ENCODE measurements around the gene C10orf67. TPM values are rescaled to one million over a fixed set of nuclear protein-coding genes. Genes with fewer than 3 reads are reported as not detected.
"Not testable (repeated sequence)": the region's sequence is repeated elsewhere in the genome, so short reads cannot be mapped to it uniquely, and the experiment has no call there.

The C10orf67 gene
- total and polyA plus RNA-seq, 2 donors (not counting 1 experiment from before 2014, with no cell fraction given): not detected

DNA sequence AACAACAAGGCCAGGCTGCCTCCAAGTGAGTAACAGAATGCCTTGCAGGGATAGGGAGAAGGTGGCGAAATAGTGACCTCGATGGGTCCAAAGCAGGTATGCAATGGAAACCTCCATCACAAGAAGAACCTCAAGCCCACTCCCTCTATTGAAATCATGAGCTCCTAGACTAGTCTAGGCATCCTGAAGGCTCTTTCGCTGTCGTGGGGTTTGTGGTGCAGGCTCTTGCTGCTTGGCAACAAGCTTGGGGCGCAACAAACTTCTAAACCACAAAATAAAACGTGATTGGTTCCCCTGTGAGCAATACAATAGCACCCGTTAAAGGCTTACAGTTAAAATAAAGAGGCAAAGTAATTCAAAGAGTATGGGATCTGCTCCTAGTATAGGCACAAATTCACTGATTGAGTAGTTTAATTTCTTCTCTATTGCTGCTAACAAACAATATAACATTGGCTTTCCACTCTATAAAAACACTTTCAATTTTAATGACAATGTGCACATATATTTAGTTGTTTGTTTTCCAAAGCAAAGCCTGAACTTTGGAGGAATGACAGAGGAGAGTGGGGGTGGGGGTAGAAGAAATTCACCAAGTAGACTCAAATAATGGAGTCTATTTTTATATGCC is 64.1 kb downstream of the C10orf67 start:
- Histone ChIP-seq H3K36me3 (replicated peaks in 1 of 2; ENCODE audit: control extremely low read depth in 1 of 2, control insufficient read depth in 1 of 2, extremely low read depth in 1 of 2, insufficient read depth in 2 of 2, low read length in 1 of 2) (no peaks in the 10 kb centered on the region), H3K27me3 (replicated peaks in 1 of 4; ENCODE audit: control extremely low read depth in 1 of 4, control insufficient read depth in 3 of 4, insufficient read depth in 4 of 4, low read length in 3 of 4) (peaks cover 0 to 9% (median 3%) of the 10 kb centered on the region in 4 experiments), H3K4me2 (replicated peaks; ENCODE audit: low read depth, low read length, poor library complexity, severe bottlenecking) (no peak overlapping the region), H3K9ac (ENCODE audit: low read length) (no peak overlapping the region), H3K27ac (ENCODE audit: low read length in 2 of 2) (no peak overlapping the region), H3K79me2 (ENCODE audit: control insufficient read depth, insufficient read depth, low read length) (no peaks in the 10 kb centered on the region), H4K20me1 (ENCODE audit: control insufficient read depth, insufficient read depth, low read length, poor library complexity, severe bottlenecking) (no peaks in the 10 kb centered on the region), H2AFZ (ENCODE audit: insufficient read depth, low read depth, low read length, poor library complexity, severe bottlenecking) (no peak overlapping the region), H3K4me1 (ENCODE audit: control insufficient read depth in 2 of 2, insufficient read depth in 2 of 2, low read length in 2 of 2) (no peaks in the 10 kb centered on the region), H3K9me3 (ENCODE audit: control extremely low read depth in 1 of 3, control insufficient read depth in 2 of 3, insufficient read depth in 1 of 3, low read length in 2 of 3) (no peaks in the 10 kb centered on the region), H3K4me3 (ENCODE audit: control extremely low read depth in 1 of 5, extremely low read depth in 1 of 5, insufficient read depth in 1 of 5, low read depth in 2 of 5, low read length in 4 of 5) (no peak overlapping the region)
- Mint-ChIP-seq H3K9me3 (ENCODE audit: insufficient read depth) (no peaks in the 10 kb centered on the region), H3K4me3 (no peak overlapping the region), H3K27me3 (peaks cover 24% of the 10 kb centered on the region), H3K27ac (no peak overlapping the region), H3K4me1 (no peaks in the 10 kb centered on the region)
- no peak for TF ChIP-seq EZH2 (IDR thresholded peaks at IDR 0.05; ENCODE audit: borderline replicate concordance, insufficient read depth, low read depth, low read length, poor library complexity, severe bottlenecking)
- TF ChIP-seq, protein P1, sequence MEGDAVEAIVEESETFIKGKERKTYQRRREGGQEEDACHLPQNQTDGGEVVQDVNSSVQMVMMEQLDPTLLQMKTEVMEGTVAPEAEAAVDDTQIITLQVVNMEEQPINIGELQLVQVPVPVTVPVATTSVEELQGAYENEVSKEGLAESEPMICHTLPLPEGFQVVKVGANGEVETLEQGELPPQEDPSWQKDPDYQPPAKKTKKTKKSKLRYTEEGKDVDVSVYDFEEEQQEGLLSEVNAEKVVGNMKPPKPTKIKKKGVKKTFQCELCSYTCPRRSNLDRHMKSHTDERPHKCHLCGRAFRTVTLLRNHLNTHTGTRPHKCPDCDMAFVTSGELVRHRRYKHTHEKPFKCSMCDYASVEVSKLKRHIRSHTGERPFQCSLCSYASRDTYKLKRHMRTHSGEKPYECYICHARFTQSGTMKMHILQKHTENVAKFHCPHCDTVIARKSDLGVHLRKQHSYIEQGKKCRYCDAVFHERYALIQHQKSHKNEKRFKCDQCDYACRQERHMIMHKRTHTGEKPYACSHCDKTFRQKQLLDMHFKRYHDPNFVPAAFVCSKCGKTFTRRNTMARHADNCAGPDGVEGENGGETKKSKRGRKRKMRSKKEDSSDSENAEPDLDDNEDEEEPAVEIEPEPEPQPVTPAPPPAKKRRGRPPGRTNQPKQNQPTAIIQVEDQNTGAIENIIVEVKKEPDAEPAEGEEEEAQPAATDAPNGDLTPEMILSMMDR (IDR thresholded peaks at IDR 0.05): no peak
- WGBS (ENCODE audit: insufficient coverage): 37% methylated on average over 4 of the region's 7 CpGs
- DNase-seq (no peak), ATAC-seq (ENCODE audit: low read depth) (no peak)
- POLR2A ChIA-PET: no interaction called here
- intact Hi-C loops (cut with micrococcal nuclease): no loop called here
- CTCF ChIA-PET: no interaction called here

DNA sequence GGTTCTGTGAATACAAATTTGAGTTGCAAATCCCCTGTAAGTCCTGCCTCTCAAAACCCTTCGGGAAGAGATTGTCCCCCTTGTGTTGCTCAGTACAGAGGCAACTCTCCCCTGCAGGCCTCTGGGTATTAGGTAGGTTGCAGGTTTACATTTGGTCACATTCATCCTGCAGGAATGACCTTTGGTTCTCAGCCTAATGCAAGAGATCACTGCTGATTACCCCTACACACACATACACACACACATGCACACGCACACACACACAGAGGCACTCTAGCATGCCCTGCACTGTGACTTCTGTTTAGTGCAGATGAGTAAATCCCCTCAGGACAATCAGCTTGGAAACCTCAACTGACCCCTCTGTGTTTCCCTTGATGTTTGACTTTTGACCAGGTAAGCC is 69.2 kb downstream of the C10orf67 start:
- ATAC-seq (ENCODE audit: low read depth) (no peak), DNase-seq (no peak)
- CTCF ChIA-PET: no interaction called here
- peaks cover 0 to 7% (median 1%) of the 10 kb centered on the region in 4 experiments for H3K27me3 ChIP-seq (replicated peaks in 1 of 4; ENCODE audit: control extremely low read depth in 1 of 4, control insufficient read depth in 3 of 4, insufficient read depth in 4 of 4, low read length in 3 of 4)
- no peaks in the 10 kb centered on the region for H3K36me3 ChIP-seq (replicated peaks in 1 of 2; ENCODE audit: control extremely low read depth in 1 of 2, control insufficient read depth in 1 of 2, extremely low read depth in 1 of 2, insufficient read depth in 2 of 2, low read length in 1 of 2)
- POLR2A ChIA-PET: no interaction called here
- WGBS (ENCODE audit: insufficient coverage): 80% methylated on average over 1 of the region's 2 CpGs
- no peak overlapping the region for H3K27ac ChIP-seq (ENCODE audit: low read length in 2 of 2)
- no peak overlapping the region for H2AFZ ChIP-seq (ENCODE audit: insufficient read depth, low read depth, low read length, poor library complexity, severe bottlenecking)
- H3K9me3 Mint-ChIP-seq (ENCODE audit: insufficient read depth): peaks cover 2% of the 10 kb centered on the region
- H3K27ac Mint-ChIP-seq: no peak overlapping the region
- TF ChIP-seq, protein P1 (IDR thresholded peaks at IDR 0.05): no peak
- no peak for TF ChIP-seq EZH2 (IDR thresholded peaks at IDR 0.05; ENCODE audit: borderline replicate concordance, insufficient read depth, low read depth, low read length, poor library complexity, severe bottlenecking)
- H3K4me1 ChIP-seq (ENCODE audit: control insufficient read depth in 2 of 2, insufficient read depth in 2 of 2, low read length in 2 of 2): no peaks in the 10 kb centered on the region
- H3K9me3 ChIP-seq (ENCODE audit: control extremely low read depth in 1 of 3, control insufficient read depth in 2 of 3, insufficient read depth in 1 of 3, low read length in 2 of 3): peaks cover 0 to 12% (median 2%) of the 10 kb centered on the region in 3 donors
- H3K4me3 Mint-ChIP-seq: no peak overlapping the region
- intact Hi-C loops (cut with micrococcal nuclease): no loop called here
- H3K4me1 Mint-ChIP-seq: no peaks in the 10 kb centered on the region
- H3K4me2 ChIP-seq (replicated peaks; ENCODE audit: low read depth, low read length, poor library complexity, severe bottlenecking): no peak overlapping the region
- no peak overlapping the region for H3K9ac ChIP-seq (ENCODE audit: low read length)
- H3K27me3 Mint-ChIP-seq: peaks cover 14% of the 10 kb centered on the region
- no peaks in the 10 kb centered on the region for H3K79me2 ChIP-seq (ENCODE audit: control insufficient read depth, insufficient read depth, low read length)
- no peaks in the 10 kb centered on the region for H4K20me1 ChIP-seq (ENCODE audit: control insufficient read depth, insufficient read depth, low read length, poor library complexity, severe bottlenecking)
- H3K4me3 ChIP-seq (ENCODE audit: control extremely low read depth in 1 of 5, extremely low read depth in 1 of 5, insufficient read depth in 1 of 5, low read depth in 2 of 5, low read length in 4 of 5): no peak overlapping the region

GRCh38 chr10:23274179-23274578 is 70.4 kb downstream of the C10orf67 start:
- H3K4me1 Mint-ChIP-seq; DNase-seq; H3K36me3 ChIP-seq (replicated peaks in 1 of 2; ENCODE audit: control extremely low read depth in 1 of 2, control insufficient read depth in 1 of 2, extremely low read depth in 1 of 2, insufficient read depth in 2 of 2, low read length in 1 of 2); H3K9me3 Mint-ChIP-seq (ENCODE audit: insufficient read depth); intact Hi-C loops (cut with micrococcal nuclease); POLR2A ChIA-PET; H2AFZ ChIP-seq (ENCODE audit: insufficient read depth, low read depth, low read length, poor library complexity, severe bottlenecking); H3K4me2 ChIP-seq (replicated peaks; ENCODE audit: low read depth, low read length, poor library complexity, severe bottlenecking); H3K27ac ChIP-seq (ENCODE audit: low read length in 2 of 2); H3K27ac Mint-ChIP-seq; H3K9ac ChIP-seq (ENCODE audit: low read length); H3K4me3 Mint-ChIP-seq; H3K4me1 ChIP-seq (ENCODE audit: control insufficient read depth in 2 of 2, insufficient read depth in 2 of 2, low read length in 2 of 2); H4K20me1 ChIP-seq (ENCODE audit: control insufficient read depth, insufficient read depth, low read length, poor library complexity, severe bottlenecking); H3K79me2 ChIP-seq (ENCODE audit: control insufficient read depth, insufficient read depth, low read length); H3K4me3 ChIP-seq (ENCODE audit: control extremely low read depth in 1 of 5, extremely low read depth in 1 of 5, insufficient read depth in 1 of 5, low read depth in 2 of 5, low read length in 4 of 5); H3K27me3 ChIP-seq (replicated peaks in 1 of 4; ENCODE audit: control extremely low read depth in 1 of 4, control insufficient read depth in 3 of 4, insufficient read depth in 4 of 4, low read length in 3 of 4); CTCF ChIA-PET; ATAC-seq (ENCODE audit: low read depth): not testable (repeated sequence)
- peaks cover 10% of the 10 kb centered on the region for H3K27me3 Mint-ChIP-seq
- peaks cover 0 to 17% (median 2%) of the 10 kb centered on the region in 3 donors for H3K9me3 ChIP-seq (ENCODE audit: control extremely low read depth in 1 of 3, control insufficient read depth in 2 of 3, insufficient read depth in 1 of 3, low read length in 2 of 3)
- WGBS (ENCODE audit: insufficient coverage): 89% methylated on average over 6 of the region's 9 CpGs
